ENCODE data around the gene ABCA13. TPM values are rescaled to one million over a fixed set of nuclear protein-coding genes. Genes with fewer than 3 reads are reported as not detected.

The ABCA13 gene
- polyA plus RNA-seq, 1 experiment: 0.05 TPM

DNA sequence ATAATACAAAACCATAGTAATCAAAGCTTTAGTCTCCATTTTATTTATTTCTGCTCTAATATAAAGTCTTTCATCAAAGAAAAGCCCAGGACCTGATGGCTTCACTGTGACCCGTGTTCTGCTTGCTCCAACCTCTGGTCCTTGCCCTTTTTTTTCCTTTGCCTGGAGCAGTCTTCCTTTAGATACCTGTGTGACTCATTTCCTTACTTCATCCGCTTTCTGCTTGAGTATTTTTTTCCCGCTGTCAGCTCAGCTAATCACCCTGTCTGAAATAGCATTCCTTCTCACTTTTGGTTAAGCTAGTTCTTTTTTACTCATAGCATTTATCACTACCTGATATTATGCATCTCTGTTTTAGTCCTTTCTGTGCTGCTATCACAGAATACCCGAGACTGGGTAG is 194.8 kb downstream of the ABCA13 start:
- Histone ChIP-seq H3K27ac (ENCODE audit: low read depth, low read length) (no peak overlapping the region), H3K27me3 (ENCODE audit: control insufficient read depth, insufficient read depth, low read length) (no peaks in the 10 kb centered on the region), H3K9me3 (ENCODE audit: control insufficient read depth, insufficient read depth, low read length) (no peaks in the 10 kb centered on the region), H3K4me3 (ENCODE audit: low read depth, low read length) (no peak overlapping the region)
- POLR2A ChIA-PET: no interaction called here
- no peak for DNase-seq (ENCODE audit: low read depth, low spot score)
- TF ChIP-seq, protein P1, sequence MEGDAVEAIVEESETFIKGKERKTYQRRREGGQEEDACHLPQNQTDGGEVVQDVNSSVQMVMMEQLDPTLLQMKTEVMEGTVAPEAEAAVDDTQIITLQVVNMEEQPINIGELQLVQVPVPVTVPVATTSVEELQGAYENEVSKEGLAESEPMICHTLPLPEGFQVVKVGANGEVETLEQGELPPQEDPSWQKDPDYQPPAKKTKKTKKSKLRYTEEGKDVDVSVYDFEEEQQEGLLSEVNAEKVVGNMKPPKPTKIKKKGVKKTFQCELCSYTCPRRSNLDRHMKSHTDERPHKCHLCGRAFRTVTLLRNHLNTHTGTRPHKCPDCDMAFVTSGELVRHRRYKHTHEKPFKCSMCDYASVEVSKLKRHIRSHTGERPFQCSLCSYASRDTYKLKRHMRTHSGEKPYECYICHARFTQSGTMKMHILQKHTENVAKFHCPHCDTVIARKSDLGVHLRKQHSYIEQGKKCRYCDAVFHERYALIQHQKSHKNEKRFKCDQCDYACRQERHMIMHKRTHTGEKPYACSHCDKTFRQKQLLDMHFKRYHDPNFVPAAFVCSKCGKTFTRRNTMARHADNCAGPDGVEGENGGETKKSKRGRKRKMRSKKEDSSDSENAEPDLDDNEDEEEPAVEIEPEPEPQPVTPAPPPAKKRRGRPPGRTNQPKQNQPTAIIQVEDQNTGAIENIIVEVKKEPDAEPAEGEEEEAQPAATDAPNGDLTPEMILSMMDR (IDR thresholded peaks at IDR 0.05; ENCODE audit: low read depth, low read length): no peak
- CTCF ChIA-PET: no interaction called here

DNA sequence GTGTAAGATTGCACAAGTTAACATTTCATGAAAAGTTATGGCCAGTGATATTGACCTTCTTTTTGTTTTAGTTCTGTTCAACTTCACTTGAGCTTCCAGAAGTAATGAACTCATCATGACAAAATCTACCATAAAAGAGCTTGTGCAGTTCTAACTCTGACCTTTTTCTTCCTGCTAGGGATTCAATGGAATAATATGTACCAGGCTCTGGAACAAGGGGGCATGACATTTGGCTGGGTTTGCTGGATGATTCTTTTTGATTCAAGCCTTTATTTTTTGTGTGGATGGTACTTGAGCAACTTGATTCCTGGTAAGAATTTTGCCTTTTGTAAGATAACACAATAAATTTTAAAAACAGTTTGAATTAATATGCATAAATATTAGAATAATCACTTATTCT is 205.0 kb downstream of the ABCA13 start:
- CTCF ChIA-PET: no interaction called here
- no peaks in the 10 kb centered on the region for H3K9me3 ChIP-seq (ENCODE audit: control insufficient read depth, insufficient read depth, low read length)
- H3K4me3 ChIP-seq (ENCODE audit: low read depth, low read length): no peak overlapping the region
- TF ChIP-seq, protein P1 (IDR thresholded peaks at IDR 0.05; ENCODE audit: low read depth, low read length): no peak
- POLR2A ChIA-PET: no interaction called here
- no peak for DNase-seq (ENCODE audit: low read depth, low spot score)
- no peak overlapping the region for H3K27ac ChIP-seq (ENCODE audit: low read depth, low read length)
- no peaks in the 10 kb centered on the region for H3K27me3 ChIP-seq (ENCODE audit: control insufficient read depth, insufficient read depth, low read length)

DNA sequence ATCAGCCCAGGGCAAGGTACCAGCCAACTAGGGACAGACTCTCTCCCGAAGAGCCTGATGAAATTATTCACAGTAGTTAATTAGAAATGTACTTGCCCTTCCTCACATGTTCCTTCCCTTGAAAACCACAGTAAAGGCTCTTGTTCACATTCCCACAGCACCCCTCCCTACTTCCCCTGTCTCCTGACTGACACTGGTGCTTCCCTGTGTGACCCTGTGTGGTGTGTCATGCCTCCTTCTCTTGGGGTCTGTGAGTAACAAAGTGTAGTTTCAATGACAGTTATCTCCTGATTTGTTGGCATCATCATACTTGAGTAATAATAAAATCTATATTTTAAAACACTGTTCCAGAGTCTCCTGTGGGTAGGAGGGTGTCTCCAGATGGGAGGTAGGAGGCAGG is 209.7 kb downstream of the ABCA13 start:
- DNase-seq (ENCODE audit: low read depth, low spot score): no peak
- no peak overlapping the region for H3K27ac ChIP-seq (ENCODE audit: low read depth, low read length)
- TF ChIP-seq, protein P1 (IDR thresholded peaks at IDR 0.05; ENCODE audit: low read depth, low read length): no peak
- POLR2A ChIA-PET: no interaction called here
- CTCF ChIA-PET: no interaction called here
- no peaks in the 10 kb centered on the region for H3K27me3 ChIP-seq (ENCODE audit: control insufficient read depth, insufficient read depth, low read length)
- no peak overlapping the region for H3K4me3 ChIP-seq (ENCODE audit: low read depth, low read length)
- H3K9me3 ChIP-seq (ENCODE audit: control insufficient read depth, insufficient read depth, low read length): no peaks in the 10 kb centered on the region

DNA sequence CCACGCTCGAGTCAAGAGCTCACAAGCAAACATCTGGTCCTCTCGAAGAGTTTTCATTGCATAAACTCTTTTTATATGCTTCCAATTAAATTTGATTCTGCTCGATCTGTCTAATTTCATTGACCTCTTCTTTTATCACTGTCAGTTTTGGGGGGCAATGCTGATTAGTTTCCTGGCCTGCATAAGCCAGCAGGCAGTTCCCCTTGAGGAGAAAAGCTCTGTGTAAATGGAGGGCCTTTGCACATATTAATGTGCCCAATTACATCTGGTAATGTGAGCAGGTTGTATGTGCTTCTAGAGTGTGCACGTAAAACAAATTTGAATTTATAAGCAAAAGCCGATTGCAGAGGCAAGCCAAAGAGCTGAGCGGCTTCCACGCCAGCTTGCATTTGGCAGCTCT is 210.3 kb downstream of the ABCA13 start:
- Histone ChIP-seq H3K27ac (ENCODE audit: low read depth, low read length) (no peak overlapping the region), H3K4me3 (ENCODE audit: low read depth, low read length) (no peak overlapping the region), H3K27me3 (ENCODE audit: control insufficient read depth, insufficient read depth, low read length) (no peaks in the 10 kb centered on the region), H3K9me3 (ENCODE audit: control insufficient read depth, insufficient read depth, low read length) (no peaks in the 10 kb centered on the region)
- no peak for DNase-seq (ENCODE audit: low read depth, low spot score)
- TF ChIP-seq, protein P1 (IDR thresholded peaks at IDR 0.05; ENCODE audit: low read depth, low read length): no peak
- CTCF ChIA-PET: no interaction called here
- POLR2A ChIA-PET: no interaction called here

DNA sequence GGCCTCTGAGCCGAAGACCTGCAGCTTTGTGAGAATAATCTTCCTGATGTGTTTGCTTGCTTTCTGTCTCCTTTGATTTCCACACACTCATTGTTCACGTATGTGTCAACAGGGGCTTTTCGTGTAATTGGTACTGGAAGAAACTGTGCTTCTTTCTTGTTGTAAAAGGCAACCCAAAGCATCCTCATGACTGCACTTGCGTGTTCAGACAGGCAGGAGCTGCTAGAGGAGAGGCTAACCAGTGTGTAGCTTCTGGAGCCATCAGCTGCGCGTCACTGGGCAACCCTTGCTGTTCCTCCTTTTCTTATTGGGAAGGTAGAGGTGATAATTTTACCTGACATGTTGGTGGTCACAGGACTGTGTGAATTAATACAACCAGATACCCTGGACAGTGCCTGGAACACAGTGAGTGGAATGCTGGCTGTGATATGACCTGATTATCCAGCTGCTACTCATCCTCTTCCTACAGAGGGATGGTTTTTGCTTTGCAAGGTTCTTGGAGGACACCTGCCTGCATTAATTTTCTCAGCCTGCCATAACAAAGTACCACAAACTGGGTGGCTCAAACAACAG is 213.0 kb downstream of the ABCA13 start:
- POLR2A ChIA-PET: no interaction called here
- TF ChIP-seq, protein P1 (IDR thresholded peaks at IDR 0.05; ENCODE audit: low read depth, low read length): no peak
- no peak overlapping the region for H3K27ac ChIP-seq (ENCODE audit: low read depth, low read length)
- no peaks in the 10 kb centered on the region for H3K9me3 ChIP-seq (ENCODE audit: control insufficient read depth, insufficient read depth, low read length)
- no peak for DNase-seq (ENCODE audit: low read depth, low spot score)
- no peaks in the 10 kb centered on the region for H3K27me3 ChIP-seq (ENCODE audit: control insufficient read depth, insufficient read depth, low read length)
- H3K4me3 ChIP-seq (ENCODE audit: low read depth, low read length): no peak overlapping the region
- CTCF ChIA-PET: no interaction called here
